Endothelial cell of umbilical vein (primary cell): ENCODE data around the gene CFAP43. TPM values are rescaled to one million over a fixed set of nuclear protein-coding genes. Genes with fewer than 3 reads are reported as not detected.

Experiments used
- BruUV-seq: library from RNA; stranded (reverse); fragments of 400-500 nt; replicated peaks from 2 replicates; lab custom pipeline; 2021; lab: Mats Ljungman, UMichigan
- CTCF ChIA-PET: fragments of 300-600, 350-600 bp; sonication (Branson Sonifier 250); formaldehyde crosslinking; loops from one replicate; lab custom pipeline; 2021; ENCODE audit warnings: antibody characterized with exemption, inconsistent platforms; lab: Charles Lee
- POLR2A ChIA-PET: fragments of 300-600, 350-600 bp; sonication (Branson Sonifier 250); formaldehyde crosslinking; loops from one replicate; lab custom pipeline; 2021; ENCODE audit warnings: antibody characterized with exemption, inconsistent platforms; lab: Charles Lee
- DNase-seq: peaks from one replicate; pipeline ENCODE4 v3.0.0-alpha.2; 2011; ENCODE audit warnings: low read depth, low spot score
- FAIRE-seq: peaks from 2 replicates; lab custom pipeline; 2011; peaks lifted over from hg19 to GRCh38; lab: Jason Lieb, UNC
- H2AFZ ChIP-seq: 2 replicates; pipeline ENCODE4 v1.6.0; 2012; ENCODE audit warnings: low read depth, low read length, control low read depth, inconsistent platforms
- H3K27ac ChIP-seq: 2 replicates; pipeline ENCODE4 v1.5.1; 2011; ENCODE audit warnings: low read depth, mild to moderate bottlenecking, control low read depth, low read length, moderate library complexity; ENCODE audit not compliant: insufficient read depth
- H3K27me3 ChIP-seq, 2 experiments: 2 replicates each; pipeline versions ENCODE4 v1.6.0 to v1.6.1; 2011; ENCODE audit warnings: low read length in 2 of 2, mixed read lengths in 1 of 2; ENCODE audit not compliant: control insufficient read depth in 2 of 2, insufficient read depth in 2 of 2
- H3K36me3 ChIP-seq, 2 experiments: 2 replicates in 1 of 2; 3 replicates in 1 of 2; pipeline ENCODE4 v1.5.1; 2011; ENCODE audit warnings: low read length in 2 of 2, mild to moderate bottlenecking in 1 of 2, moderate library complexity in 1 of 2; ENCODE audit not compliant: control insufficient read depth in 2 of 2, insufficient read depth in 2 of 2; ENCODE audit errors: extremely low read depth in 1 of 2
- H3K4me1 ChIP-seq: 3 replicates; pipeline ENCODE4 v1.5.1; 2011; ENCODE audit warnings: mild to moderate bottlenecking, low read length; ENCODE audit not compliant: control insufficient read depth, insufficient read depth; ENCODE audit errors: extremely low read depth
- H3K4me2 ChIP-seq: 2 replicates; pipeline ENCODE4 v1.6.1; 2011; ENCODE audit warnings: low read length, control low read depth, mixed read lengths; ENCODE audit not compliant: insufficient read depth
- H3K4me3 ChIP-seq, 3 experiments: fragments of 200-600 bp in 1 of 3; sonication (generic), shearing (Covaris generic) in 1 of 3; replicated peaks in 1 of 3; 2 replicates each; pipeline ENCODE4 v1.5.1; 2011 to 2016; ENCODE audit warnings: control low read depth in 3 of 3, low read length in 3 of 3, mild to moderate bottlenecking in 2 of 3, inconsistent platforms in 1 of 3, low read depth in 1 of 3, moderate library complexity in 1 of 3; ENCODE audit not compliant: insufficient read depth in 1 of 3
- H3K79me2 ChIP-seq: 2 replicates; pipeline ENCODE4 v1.6.0; 2012; ENCODE audit warnings: low read length, inconsistent platforms; ENCODE audit not compliant: control insufficient read depth, insufficient read depth
- H3K9ac ChIP-seq: replicated peaks from 2 replicates; pipeline ENCODE3; 2011; ENCODE audit warnings: low read length, control low read depth; ENCODE audit not compliant: insufficient read depth; ENCODE audit errors: extremely low read depth
- H3K9me1 ChIP-seq: replicated peaks from 3 replicates; pipeline ENCODE4 v1.6.0; 2011; ENCODE audit warnings: mild to moderate bottlenecking, low read length; ENCODE audit not compliant: control insufficient read depth, insufficient read depth; ENCODE audit errors: extremely low read depth
- H3K9me3 ChIP-seq: replicated peaks from 2 replicates; pipeline ENCODE4 v1.5.1; 2012; ENCODE audit warnings: low read length, inconsistent platforms; ENCODE audit not compliant: control insufficient read depth, insufficient read depth
- H4K20me1 ChIP-seq: replicated peaks from 2 replicates; pipeline ENCODE3; 2011; ENCODE audit warnings: mild to moderate bottlenecking, low read length; ENCODE audit not compliant: control insufficient read depth, insufficient read depth; ENCODE audit errors: extremely low read depth
- EZH2 ChIP-seq: IDR thresholded peaks from 2 replicates; pipeline ENCODE4 v1.6.1; 2012; ENCODE audit warnings: borderline replicate concordance, low read depth, mild to moderate bottlenecking, moderate library complexity, low read length, inconsistent platforms; ENCODE audit not compliant: severe bottlenecking
- FOS ChIP-seq: IDR thresholded peaks from 2 replicates; pipeline ENCODE4 v1.6.1; 2011; ENCODE audit warnings: mild to moderate bottlenecking, low read length, moderate library complexity, borderline replicate concordance; ENCODE audit not compliant: insufficient read depth
- GATA2 ChIP-seq: IDR thresholded peaks from 2 replicates; pipeline ENCODE4 v1.7.0; 2011; ENCODE audit warnings: low read depth, mild to moderate bottlenecking, moderate library complexity, mixed read lengths, low read length; ENCODE audit not compliant: insufficient read length, insufficient read depth
- JUN ChIP-seq: IDR thresholded peaks from 2 replicates; pipeline ENCODE4 v1.6.1; 2011; ENCODE audit warnings: borderline replicate concordance, low read depth; ENCODE audit not compliant: insufficient read length, insufficient read depth
- MYC ChIP-seq: IDR thresholded peaks from one replicate; pipeline ENCODE4 v1.6.1; 2011; ENCODE audit warnings: mild to moderate bottlenecking, low read depth, low read length
- POLR2A ChIP-seq: IDR thresholded peaks from 2 replicates; pipeline ENCODE4 v1.6.1; 2012; ENCODE audit warnings: low read depth, mild to moderate bottlenecking, control low read depth, low read length
- POLR2AphosphoS5 ChIP-seq: IDR thresholded peaks from 2 replicates; pipeline ENCODE4 v1.6.1; 2012; ENCODE audit warnings: low read depth, mild to moderate bottlenecking, control low read depth, low read length, moderate library complexity; ENCODE audit not compliant: insufficient read depth
- dilution Hi-C: fragments of 300-500 bp; cut with MboI; formaldehyde crosslinking; loops from one replicate; pipeline ENCODE4 v1.15.0; 2019; ENCODE audit warnings: low sequenced_read_pairs; ENCODE audit not compliant: extremely low pct_ligation_motif_present
- intact Hi-C: fragments of 100-400 bp; cut with micrococcal nuclease; formaldehyde crosslinking; loops from one replicate; pipeline ENCODE4 v1.10.0; 2022
- polyA plus RNA-seq, 4 experiments: library from polyadenylated mRNA; depleted of rRNA in 3 of 4; stranded (reverse) in 3 of 4; unstranded in 1 of 4; fragments of >200 nt; gene quantifications; 2 replicates each; pipeline versions ENCODE4 v1.2.1 to v1.2.3, GENCODE V29; 2011 to 2012; ENCODE audit warnings: missing spikeins in 1 of 4
- total RNA-seq: library from RNA; stranded (reverse); gene quantifications from 2 replicates; pipeline ENCODE4 v1.2.3, GENCODE V29; 2021
- TF ChIP-seq, protein P1 (sequence below), 2 donors: IDR thresholded peaks; 1 replicate in 1 of 2; 2 replicates in 1 of 2; pipeline ENCODE4 v1.5.1; 2011; ENCODE audit warnings: low read length in 2 of 2, mild to moderate bottlenecking in 2 of 2, moderate library complexity in 2 of 2, control low read depth in 1 of 2, inconsistent platforms in 1 of 2, low read depth in 1 of 2; ENCODE audit not compliant: insufficient read depth in 1 of 2; ENCODE audit errors: extremely low read depth in 1 of 2
- TF ChIP-seq, protein P2 (sequence below): IDR thresholded peaks from 2 replicates; pipeline ENCODE4 v1.6.1; 2011; ENCODE audit not compliant: insufficient read depth, insufficient read length

CFAP43 gene
- total and polyA plus RNA-seq, 2 donors (not counting 3 experiments of a cell fraction or from before 2014, with no cell fraction given): 0.04 TPM; not detected in 1

DNA sequence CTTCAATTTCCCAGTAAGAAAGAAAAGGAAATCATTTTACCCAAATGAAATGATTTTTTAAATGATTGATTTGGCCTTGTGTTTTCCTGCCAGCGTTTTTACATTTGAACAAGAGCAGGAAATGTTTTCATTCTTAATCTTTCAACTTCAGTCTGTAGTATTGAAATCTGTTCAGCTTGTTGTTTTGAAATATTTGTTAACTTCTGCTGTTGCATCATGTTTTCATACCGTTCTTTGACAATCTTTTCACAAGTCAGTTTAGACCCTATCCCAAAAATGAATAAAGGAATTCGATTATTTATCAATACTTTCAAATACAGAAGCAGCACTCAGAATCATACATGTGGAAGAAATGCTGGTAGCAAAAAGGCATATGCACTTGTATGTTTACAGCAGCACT is 102.1 kb downstream of the CFAP43 start:
- Histone ChIP-seq H2AFZ (no peak overlapping the region), H3K9me1 (no peaks in the 10 kb centered on the region), H3K27me3 (no peaks in the 10 kb centered on the region), H3K4me1 (no peaks in the 10 kb centered on the region), H3K27ac (no peak overlapping the region), H3K4me3 (no peak overlapping the region), H3K9ac (no peak overlapping the region), H3K36me3 (no peaks in the 10 kb centered on the region), H3K79me2 (no peaks in the 10 kb centered on the region), H3K9me3 (no peaks in the 10 kb centered on the region), H4K20me1 (no peaks in the 10 kb centered on the region), H3K4me2 (no peak overlapping the region)
- TF ChIP-seq FOS (no peak), JUN (no peak), POLR2A (no peak), MYC (no peak), EZH2 (no peak), POLR2AphosphoS5 (no peak), GATA2 (no peak)
- TF ChIP-seq, protein P1, sequence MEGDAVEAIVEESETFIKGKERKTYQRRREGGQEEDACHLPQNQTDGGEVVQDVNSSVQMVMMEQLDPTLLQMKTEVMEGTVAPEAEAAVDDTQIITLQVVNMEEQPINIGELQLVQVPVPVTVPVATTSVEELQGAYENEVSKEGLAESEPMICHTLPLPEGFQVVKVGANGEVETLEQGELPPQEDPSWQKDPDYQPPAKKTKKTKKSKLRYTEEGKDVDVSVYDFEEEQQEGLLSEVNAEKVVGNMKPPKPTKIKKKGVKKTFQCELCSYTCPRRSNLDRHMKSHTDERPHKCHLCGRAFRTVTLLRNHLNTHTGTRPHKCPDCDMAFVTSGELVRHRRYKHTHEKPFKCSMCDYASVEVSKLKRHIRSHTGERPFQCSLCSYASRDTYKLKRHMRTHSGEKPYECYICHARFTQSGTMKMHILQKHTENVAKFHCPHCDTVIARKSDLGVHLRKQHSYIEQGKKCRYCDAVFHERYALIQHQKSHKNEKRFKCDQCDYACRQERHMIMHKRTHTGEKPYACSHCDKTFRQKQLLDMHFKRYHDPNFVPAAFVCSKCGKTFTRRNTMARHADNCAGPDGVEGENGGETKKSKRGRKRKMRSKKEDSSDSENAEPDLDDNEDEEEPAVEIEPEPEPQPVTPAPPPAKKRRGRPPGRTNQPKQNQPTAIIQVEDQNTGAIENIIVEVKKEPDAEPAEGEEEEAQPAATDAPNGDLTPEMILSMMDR (IDR thresholded peaks at IDR 0.05; ENCODE audit: extremely low read depth in 1 of 2, insufficient read depth in 1 of 2, low read depth in 1 of 2, low read length in 2 of 2): no peak
- TF ChIP-seq, protein P2, sequence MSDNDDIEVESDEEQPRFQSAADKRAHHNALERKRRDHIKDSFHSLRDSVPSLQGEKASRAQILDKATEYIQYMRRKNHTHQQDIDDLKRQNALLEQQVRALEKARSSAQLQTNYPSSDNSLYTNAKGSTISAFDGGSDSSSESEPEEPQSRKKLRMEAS: no peak
- CTCF ChIA-PET: interaction anchor here (0.6 to 1.2 kb wide), 3 partner anchors 11 to 246 kb away, joined by 3 read pairs; no protein-coding TSS in a partner anchor
- no peak for FAIRE-seq
- intact Hi-C loops (no loop called here), dilution Hi-C loops (no loop called here)
- no TSS peak for BruUV-seq
- DNase-seq: peak; percentile 54
- POLR2A ChIA-PET: no interaction called here
